Measurements from ENCODE around the gene CCDC154.

Gene CCDC154

GRCh38 chr16:1489077-1489476 is 44.7 kb upstream of the CCDC154 start:
- no peak for TF ChIP-seq CTCF (conservative IDR thresholded peaks at IDR 0.05; ENCODE audit: low read depth)
- POLR2A ChIA-PET (ENCODE audit: low non-redundant PET) = no interaction called here
- H3K27ac ChIP-seq = no peak overlapping the region
- no peak for DNase-seq (ENCODE audit: low spot score)
- CTCF ChIA-PET = no interaction called here

GRCh38 chr16:1488619-1489018 is 44.3 kb upstream of the CCDC154 start, which contains the start of gene PTX4:
Gene PTX4 (minus strand): TSS chr16:1488944. CDS start chr16:1488909, 35 bp downstream.
- ChIA-PET CTCF (no interaction called here), POLR2A (ENCODE audit: low non-redundant PET) (no interaction called here)
- TF ChIP-seq CTCF (conservative IDR thresholded peaks at IDR 0.05; ENCODE audit: low read depth) = no peak
- no peak for DNase-seq (ENCODE audit: low spot score)
- H3K27ac ChIP-seq = no peak within 1 kb of the TSS

GRCh38 chr16:1488054-1488601 is 43.8 kb upstream of the CCDC154 start:
- H3K27ac ChIP-seq = no peak overlapping the region
- CTCF ChIA-PET = no interaction called here
- no peak for TF ChIP-seq CTCF (conservative IDR thresholded peaks at IDR 0.05; ENCODE audit: low read depth)
- DNase-seq (ENCODE audit: low spot score) = no peak
- POLR2A ChIA-PET (ENCODE audit: low non-redundant PET) = no interaction called here

- no peak overlapping the region for H3K27ac ChIP-seq
- DNase-seq (ENCODE audit: low spot score) = no peak
- TF ChIP-seq CTCF (conservative IDR thresholded peaks at IDR 0.05; ENCODE audit: low read depth) = no peak
- CTCF ChIA-PET = no interaction called here
- POLR2A ChIA-PET (ENCODE audit: low non-redundant PET) = no interaction called here
These were observed 43.2 kb upstream of the CCDC154 start for GRCh38 chr16:1487395-1488053.

GRCh38 chr16:1486551-1487390 is 42.4 kb upstream of the CCDC154 start:
- no peak for TF ChIP-seq CTCF (conservative IDR thresholded peaks at IDR 0.05; ENCODE audit: low read depth)
- DNase-seq (ENCODE audit: low spot score) = no peak
- H3K27ac ChIP-seq = no peak overlapping the region
- POLR2A ChIA-PET (ENCODE audit: low non-redundant PET) = no interaction called here
- CTCF ChIA-PET = no interaction called here

GRCh38 chr16:1485847-1486496 is 41.6 kb upstream of the CCDC154 start:
- DNase-seq (ENCODE audit: low spot score) = no peak

More at GRCh38 chr16:1485847-1486496, 41.6 kb upstream of the CCDC154 start:
- no peak overlapping the region for H3K27ac ChIP-seq
- CTCF ChIA-PET = no interaction called here
- POLR2A ChIA-PET (ENCODE audit: low non-redundant PET) = no interaction called here
- no peak for TF ChIP-seq CTCF (conservative IDR thresholded peaks at IDR 0.05; ENCODE audit: low read depth)

Data from RWPE1 (cell line).